Colonic mucosa (tissue), 4 donors: Measurements from ENCODE around the gene IL34. TPM values are rescaled to one million over a fixed set of nuclear protein-coding genes. Genes with fewer than 3 reads are reported as not detected.

Experiments
- DNase-seq: peaks from one replicate; pipeline ENCODE4 v3.0.0-alpha.2; 2020
- H3K27ac ChIP-seq: fragments of 200-600 bp; one replicate; pipeline ENCODE4 v1.8.0; 2021
- H3K27me3 ChIP-seq: fragments of 200-600 bp; one replicate; pipeline ENCODE4 v1.8.0; 2021
- H3K36me3 ChIP-seq: fragments of 200-600 bp; one replicate; pipeline ENCODE4 v1.8.0; 2021
- H3K4me1 ChIP-seq: fragments of 200-600 bp; one replicate; pipeline ENCODE4 v1.8.0; 2021; ENCODE audit warnings: mild to moderate bottlenecking
- H3K4me3 ChIP-seq: fragments of 200-600 bp; one replicate; pipeline ENCODE4 v1.8.0; 2021
- H3K9ac ChIP-seq, 2 donors: one replicate each; pipeline ENCODE4 v1.7.0; 2013; ENCODE audit warnings: control low read depth in 2 of 2, low read depth in 2 of 2, low read length in 2 of 2
- H3K9me3 ChIP-seq: fragments of 200-600 bp; one replicate; pipeline ENCODE4 v1.8.0; 2021
- intact Hi-C: fragments of 100-400 bp; cut with DNase I; formaldehyde crosslinking; loops from one replicate; pipeline ENCODE4 v1.14.1; 2022
- total RNA-seq, 2 donors: library from RNA; stranded (reverse); fragmentation: NEBNext Ultra II Directional in 1 of 2; extraction: Animal tissue kit (Norgen Biotek cat#: 25700) in 1 of 2; gene quantifications; one replicate each; pipeline ENCODE4 v1.2.1, GENCODE V29; 2021
- TF ChIP-seq, protein P1 (sequence below): fragments of 200-600 bp; IDR thresholded peaks from one replicate; pipeline ENCODE4 v1.8.0; 2022; ENCODE audit warnings: antibody characterized with exemption, mild to moderate bottlenecking
- donor health status: healthy.
- donor health status: DM: no; HTN: no; CAD: no.
- donor health status: DM: no; HTN: no; CAD: no.

IL34 gene
- total RNA-seq, 2 donors from 2014 or later = 1.1 to 2.8 TPM

- H3K27me3 ChIP-seq = no peaks in the 10 kb centered on the region
- TF ChIP-seq, protein P1, sequence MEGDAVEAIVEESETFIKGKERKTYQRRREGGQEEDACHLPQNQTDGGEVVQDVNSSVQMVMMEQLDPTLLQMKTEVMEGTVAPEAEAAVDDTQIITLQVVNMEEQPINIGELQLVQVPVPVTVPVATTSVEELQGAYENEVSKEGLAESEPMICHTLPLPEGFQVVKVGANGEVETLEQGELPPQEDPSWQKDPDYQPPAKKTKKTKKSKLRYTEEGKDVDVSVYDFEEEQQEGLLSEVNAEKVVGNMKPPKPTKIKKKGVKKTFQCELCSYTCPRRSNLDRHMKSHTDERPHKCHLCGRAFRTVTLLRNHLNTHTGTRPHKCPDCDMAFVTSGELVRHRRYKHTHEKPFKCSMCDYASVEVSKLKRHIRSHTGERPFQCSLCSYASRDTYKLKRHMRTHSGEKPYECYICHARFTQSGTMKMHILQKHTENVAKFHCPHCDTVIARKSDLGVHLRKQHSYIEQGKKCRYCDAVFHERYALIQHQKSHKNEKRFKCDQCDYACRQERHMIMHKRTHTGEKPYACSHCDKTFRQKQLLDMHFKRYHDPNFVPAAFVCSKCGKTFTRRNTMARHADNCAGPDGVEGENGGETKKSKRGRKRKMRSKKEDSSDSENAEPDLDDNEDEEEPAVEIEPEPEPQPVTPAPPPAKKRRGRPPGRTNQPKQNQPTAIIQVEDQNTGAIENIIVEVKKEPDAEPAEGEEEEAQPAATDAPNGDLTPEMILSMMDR = no peak
- no peak for DNase-seq
- no peak overlapping the region for H3K4me3 ChIP-seq
- intact Hi-C loops = no loop called here
- H3K27ac ChIP-seq = no peak overlapping the region
- no peaks in the 10 kb centered on the region for H3K36me3 ChIP-seq
- no peaks in the 10 kb centered on the region for H3K9me3 ChIP-seq
- H3K9ac ChIP-seq = peak overlapping the region in 1 of 2 donors; percentile 26
- H3K4me1 ChIP-seq = peaks cover 7% of the 10 kb centered on the region
Measured at GRCh38 chr16:70700101-70701020, 54.0 kb downstream of the IL34 start.

- H3K36me3 ChIP-seq = no peaks in the 10 kb centered on the region
- no peaks in the 10 kb centered on the region for H3K27me3 ChIP-seq
- H3K4me1 ChIP-seq = peaks cover under 1% of the 10 kb centered on the region
- no peak for DNase-seq
- H3K27ac ChIP-seq = no peak overlapping the region
- H3K9me3 ChIP-seq = no peaks in the 10 kb centered on the region
- intact Hi-C loops = no loop called here
- TF ChIP-seq, protein P1 = no peak
- H3K4me3 ChIP-seq = no peak overlapping the region
- peak overlapping the region in 1 of 2 donors; percentile 26 for H3K9ac ChIP-seq
Measured at GRCh38 chr16:70701036-70701435, 54.7 kb downstream of the IL34 start.

DNA sequence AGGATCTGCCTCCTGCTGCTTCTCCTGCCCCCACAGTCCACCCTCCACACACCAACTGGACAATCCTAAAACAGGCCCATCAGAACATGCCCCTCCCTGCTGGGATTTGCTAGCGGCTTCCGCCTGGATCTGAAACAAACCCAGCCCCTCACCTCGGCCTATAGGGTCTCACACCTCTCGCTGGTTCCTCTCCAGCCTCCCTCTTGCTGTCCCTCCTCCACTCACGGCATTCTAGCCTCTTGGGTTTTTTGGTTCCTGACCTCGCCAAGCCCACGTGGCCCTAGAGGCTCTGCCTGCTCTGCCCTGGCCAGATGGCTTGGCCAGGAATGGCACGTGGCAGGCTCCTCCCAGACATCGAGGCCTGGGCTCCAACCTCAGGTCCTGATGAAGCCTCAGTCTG is 55.2 kb downstream of the IL34 start:
- Histone ChIP-seq H3K9ac (peak overlapping the region in 1 of 2 donors; percentile 46), H3K27ac (no peak overlapping the region), H3K4me3 (no peak overlapping the region), H3K4me1 (no peaks in the 10 kb centered on the region), H3K36me3 (no peaks in the 10 kb centered on the region), H3K9me3 (no peaks in the 10 kb centered on the region), H3K27me3 (no peaks in the 10 kb centered on the region)
- TF ChIP-seq, protein P1 = no peak
- no peak for DNase-seq
- intact Hi-C loops = no loop called here

DNA sequence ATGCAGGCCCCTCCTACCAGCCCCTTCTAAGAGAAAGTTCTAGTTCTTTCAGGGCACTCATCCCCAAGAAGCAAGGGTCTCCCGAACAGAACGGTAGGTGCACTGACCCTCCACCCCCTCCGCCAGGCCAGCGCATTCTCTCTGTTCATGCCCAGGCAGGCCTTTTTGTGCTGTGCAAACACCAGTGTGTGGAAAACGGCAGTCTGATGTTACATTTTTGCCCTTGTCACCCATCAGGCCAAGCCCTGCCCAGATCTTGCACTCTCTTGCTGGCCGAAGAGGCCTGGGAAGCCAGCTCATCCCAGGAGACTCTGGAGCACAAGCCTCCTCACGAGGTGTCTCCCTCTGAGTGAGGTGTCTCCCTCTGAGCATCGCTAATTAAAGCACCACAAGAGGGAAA is 55.6 kb downstream of the IL34 start:
- intact Hi-C loops = no loop called here
- TF ChIP-seq, protein P1 = no peak
- no peak for DNase-seq
- Histone ChIP-seq H3K27ac (no peak overlapping the region), H3K27me3 (no peaks in the 10 kb centered on the region), H3K4me1 (no peaks in the 10 kb centered on the region), H3K36me3 (no peaks in the 10 kb centered on the region), H3K4me3 (no peak overlapping the region), H3K9me3 (no peaks in the 10 kb centered on the region), H3K9ac (peak overlapping the region in 1 of 2 donors; percentile 46)

GRCh38 chr16:70702624-70703023 is 56.3 kb downstream of the IL34 start:
- intact Hi-C loops = no loop called here
- no peaks in the 10 kb centered on the region for H3K36me3 ChIP-seq
- H3K9ac ChIP-seq = peak overlapping the region in 1 of 2 donors; percentile 46
- no peaks in the 10 kb centered on the region for H3K9me3 ChIP-seq
- H3K4me3 ChIP-seq = no peak overlapping the region
- H3K4me1 ChIP-seq = no peaks in the 10 kb centered on the region
- H3K27me3 ChIP-seq = no peaks in the 10 kb centered on the region
- H3K27ac ChIP-seq = peak overlapping the region; percentile 61
- DNase-seq = no peak
- TF ChIP-seq, protein P1 = no peak
